ENCODE measurements around the gene LCN15.
A peak's percentile ranks its signal among the peaks of the same experiment; 100 is the strongest.

The LCN15 gene

GRCh38 chr9:136734837-136735496, 29.4 kb downstream of the LCN15 start:
- Histone ChIP-seq H3K4me1 (peaks cover 12 to 55% (median 43%) of the 10 kb centered on the region in 10 experiments), H3K4me3 (no peak overlapping the region), H3K9me3 (replicated peaks in 1 of 11) (no peaks in the 10 kb centered on the region), H3K27me3 (no peaks in the 10 kb centered on the region), H3K27ac (no peak overlapping the region), H4K20me1 (peaks cover 0 to 23% (median 11%) of the 10 kb centered on the region in 11 experiments; a peak in 12 of 22 replicates), H3K36me3 (peaks cover 0 to 12% (median 0%) of the 10 kb centered on the region in 11 experiments; a peak in 5 of 22 replicates), H3K9ac (peak overlapping the region in 1 of 11 experiments; percentile 35; a peak in 1 of 22 replicates), H3K4me2 (peak overlapping the region in 6 of 11 experiments; percentile 23 to 75 (median 54); a peak in 8 of 22 replicates)
- no peak for TF ChIP-seq Cebpa-rat (IDR thresholded peaks at IDR 0.05)

DNA sequence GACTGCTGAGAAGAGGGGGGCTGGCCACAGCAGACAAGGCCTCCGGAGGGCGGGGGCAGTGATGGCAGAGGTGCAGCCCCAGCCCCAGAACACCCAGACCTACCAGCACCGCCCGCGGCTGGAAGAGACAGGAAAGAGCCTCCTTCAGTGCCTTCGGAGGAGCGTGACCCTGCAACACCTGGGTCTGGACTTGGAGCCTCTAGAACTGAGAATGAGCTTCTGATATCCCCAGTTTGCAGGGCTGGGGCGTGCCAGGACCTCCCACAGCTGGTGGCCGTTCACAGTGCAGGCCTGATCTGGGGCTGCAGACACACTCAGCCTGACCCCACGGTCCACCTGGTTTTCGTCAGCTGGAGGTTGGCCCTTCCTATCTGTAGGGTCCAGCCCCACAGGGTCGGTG, 30.7 kb downstream of the LCN15 start:
- Histone ChIP-seq H3K4me2 (peak overlapping the region in 9 of 11 experiments; percentile 2 to 75 (median 55); a peak in 16 of 22 replicates), H3K27ac (no peak overlapping the region), H3K4me3 (no peak overlapping the region), H4K20me1 (peaks cover 0 to 32% (median 17%) of the 10 kb centered on the region in 11 experiments; a peak in 13 of 22 replicates), H3K9me3 (replicated peaks in 1 of 11) (no peaks in the 10 kb centered on the region), H3K36me3 (peaks cover 0 to 12% (median 0%) of the 10 kb centered on the region in 11 experiments; a peak in 5 of 22 replicates), H3K9ac (peak overlapping the region in 1 of 11 experiments; percentile 10; a peak in 1 of 22 replicates), H3K27me3 (no peaks in the 10 kb centered on the region), H3K4me1 (peaks cover 21 to 68% (median 56%) of the 10 kb centered on the region in 10 experiments)
- no peak for TF ChIP-seq Cebpa-rat (IDR thresholded peaks at IDR 0.05)

GRCh38 chr9:136732444-136733178, 31.7 kb downstream of the LCN15 start:
- H4K20me1 ChIP-seq, result peaks cover 2 to 36% (median 20%) of the 10 kb centered on the region in 11 experiments; a peak in 20 of 22 replicates
- H3K27me3 ChIP-seq, result no peaks in the 10 kb centered on the region
- H3K27ac ChIP-seq, result no peak overlapping the region
- no peak overlapping the region for H3K9ac ChIP-seq
- H3K4me1 ChIP-seq, result peaks cover 19 to 72% (median 58%) of the 10 kb centered on the region in 10 experiments
- no peaks in the 10 kb centered on the region for H3K9me3 ChIP-seq (replicated peaks in 1 of 11)
- no peak overlapping the region for H3K4me3 ChIP-seq
- peaks cover 0 to 12% (median 0%) of the 10 kb centered on the region in 11 experiments; a peak in 5 of 22 replicates for H3K36me3 ChIP-seq
- TF ChIP-seq Cebpa-rat (IDR thresholded peaks at IDR 0.05), result no peak
- H3K4me2 ChIP-seq, result peak overlapping the region in 4 of 11 experiments; percentile 23 to 75 (median 51); a peak in 5 of 22 replicates

- Histone ChIP-seq H4K20me1 (peaks cover 29 to 63% (median 47%) of the 10 kb centered on the region in 11 experiments), H3K4me3 (peak overlapping the region in 2 of 10 experiments; percentile 89 to 99; a peak in 1 of 20 replicates), H3K9me3 (replicated peaks in 1 of 11) (no peaks in the 10 kb centered on the region), H3K36me3 (peaks cover 16 to 35% (median 23%) of the 10 kb centered on the region in 11 experiments), H3K4me1 (peaks cover 40 to 76% (median 69%) of the 10 kb centered on the region in 10 experiments), H3K4me2 (peak overlapping the region; percentile 89 to 100 (median 98)), H3K9ac (peak overlapping the region in 4 of 11 experiments; percentile 94 to 98 (median 96); a peak in 8 of 22 replicates), H3K27ac (no peak overlapping the region), H3K27me3 (no peaks in the 10 kb centered on the region)
- TF ChIP-seq Cebpa-rat (IDR thresholded peaks at IDR 0.05), result no peak
These were observed 34.4 kb downstream of the LCN15 start for GRCh38 chr9:136729926-136730325.

DNA sequence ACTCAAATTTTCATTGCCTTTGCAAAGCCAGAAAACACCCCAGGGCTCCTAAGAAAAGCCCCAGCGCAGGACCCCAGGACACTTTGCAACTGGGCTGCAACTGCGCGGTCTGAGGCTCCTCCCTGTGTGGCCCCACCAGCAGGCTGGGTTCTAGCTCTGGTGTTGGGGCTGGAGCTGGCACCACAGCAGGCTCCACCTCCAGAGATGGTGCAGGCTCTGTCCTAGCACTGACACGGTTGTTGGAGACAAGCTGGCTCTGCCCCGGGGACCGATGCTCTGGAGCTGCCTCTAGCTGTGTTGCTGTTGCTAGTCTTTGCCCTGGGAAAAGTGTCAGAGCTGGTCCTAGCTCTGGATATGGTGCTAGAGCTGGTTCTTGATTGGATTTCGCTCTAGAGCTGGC, 35.2 kb downstream of the LCN15 start:
- Histone ChIP-seq H3K4me3 (peak overlapping the region; percentile 75 to 99 (median 95)), H4K20me1 (peaks cover 37 to 70% (median 55%) of the 10 kb centered on the region in 11 experiments), H3K9me3 (replicated peaks in 1 of 11) (no peaks in the 10 kb centered on the region), H3K27me3 (no peaks in the 10 kb centered on the region), H3K36me3 (peaks cover 24 to 43% (median 31%) of the 10 kb centered on the region in 11 experiments), H3K4me1 (peaks cover 48 to 76% (median 70%) of the 10 kb centered on the region in 10 experiments), H3K9ac (peak overlapping the region; percentile 88 to 98 (median 95)), H3K27ac (peak overlapping the region in 9 of 11 experiments; percentile 86 to 98 (median 94); a peak in 18 of 22 replicates), H3K4me2 (peak overlapping the region; percentile 89 to 100 (median 98))
- TF ChIP-seq Cebpa-rat (IDR thresholded peaks at IDR 0.05), result no peak

DNA sequence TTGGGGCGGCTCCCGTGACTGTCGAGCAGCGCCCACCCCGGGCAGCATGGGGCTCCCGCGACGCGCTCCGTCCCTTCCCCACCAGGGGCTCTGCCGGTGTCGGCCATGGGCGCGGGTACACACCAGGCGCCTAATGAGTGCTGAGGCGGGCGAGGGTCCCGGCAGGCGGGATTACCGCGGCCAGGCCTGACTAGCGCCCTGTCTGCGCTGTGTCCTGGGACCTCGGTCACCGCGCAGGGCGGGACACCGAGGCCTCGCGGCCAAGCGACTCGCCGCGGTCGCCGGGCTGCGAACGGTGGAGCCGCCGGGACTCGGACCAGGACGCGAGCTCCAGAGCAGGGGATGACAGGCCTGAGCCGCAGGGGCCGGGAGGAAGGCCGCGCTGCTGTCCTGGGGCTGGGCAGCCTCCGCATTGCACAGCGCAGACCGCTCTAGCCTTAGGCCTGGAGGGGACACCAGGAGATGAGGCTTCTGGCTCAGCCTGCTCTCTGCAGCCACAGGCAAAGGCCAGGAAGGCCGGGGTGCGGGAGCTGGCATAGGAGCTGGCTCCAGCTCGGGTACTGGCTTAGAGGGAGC, 35.7 kb downstream of the LCN15 start:
- Histone ChIP-seq H3K9ac (peak overlapping the region; percentile 88 to 98 (median 95)), H3K27ac (peak overlapping the region; percentile 43 to 98 (median 92); a peak in 21 of 22 replicates)

DNA sequence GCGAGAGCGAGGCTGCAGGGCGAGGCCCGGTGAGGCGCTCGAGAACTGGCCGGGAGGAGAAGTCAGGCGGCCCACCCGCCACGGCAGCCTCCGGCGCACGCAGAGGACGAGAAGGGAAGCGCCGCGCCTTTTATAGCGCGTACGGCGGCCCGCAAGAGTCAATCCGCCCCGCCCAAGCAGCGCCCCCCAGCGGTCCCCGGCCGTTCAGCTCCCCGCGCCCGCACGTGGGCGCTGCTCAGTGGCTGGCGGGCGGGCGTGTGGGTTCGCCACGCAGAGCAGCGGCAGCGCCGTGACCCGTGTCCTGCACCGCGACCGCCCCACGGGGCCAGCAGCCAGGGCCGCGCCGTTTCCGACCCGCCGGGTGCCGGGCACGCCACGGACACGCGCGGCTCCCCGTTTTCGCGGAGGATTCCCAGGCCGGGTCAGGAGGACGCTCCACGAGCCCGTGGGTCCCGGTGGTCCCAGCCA, 36.2 kb downstream of the LCN15 start:
- no peak for TF ChIP-seq Cebpa-rat (IDR thresholded peaks at IDR 0.05)
- Histone ChIP-seq H4K20me1 (peaks cover 47 to 81% (median 65%) of the 10 kb centered on the region in 11 experiments), H3K27me3 (no peaks in the 10 kb centered on the region), H3K4me1 (peaks cover 58 to 76% (median 70%) of the 10 kb centered on the region in 10 experiments), H3K36me3 (peaks cover 34 to 54% (median 41%) of the 10 kb centered on the region in 11 experiments), H3K27ac (peak overlapping the region; percentile 72 to 98 (median 92)), H3K4me3 (peak overlapping the region; percentile 75 to 99 (median 95)), H3K4me2 (peak overlapping the region; percentile 89 to 100 (median 98)), H3K9me3 (replicated peaks in 1 of 11) (no peaks in the 10 kb centered on the region), H3K9ac (peak overlapping the region; percentile 88 to 98 (median 95))

More for the DNA sequence above, 35.7 kb downstream of the LCN15 start:
- peak overlapping the region; percentile 75 to 99 (median 95) for H3K4me3 ChIP-seq
- TF ChIP-seq Cebpa-rat (IDR thresholded peaks at IDR 0.05), result no peak
- H4K20me1 ChIP-seq, result peaks cover 42 to 75% (median 60%) of the 10 kb centered on the region in 11 experiments
- peaks cover 29 to 48% (median 36%) of the 10 kb centered on the region in 11 experiments for H3K36me3 ChIP-seq
- H3K27me3 ChIP-seq, result no peaks in the 10 kb centered on the region
- no peaks in the 10 kb centered on the region for H3K9me3 ChIP-seq (replicated peaks in 1 of 11)
- peak overlapping the region; percentile 89 to 100 (median 98) for H3K4me2 ChIP-seq
- H3K4me1 ChIP-seq, result peaks cover 53 to 76% (median 70%) of the 10 kb centered on the region in 10 experiments

DNA sequence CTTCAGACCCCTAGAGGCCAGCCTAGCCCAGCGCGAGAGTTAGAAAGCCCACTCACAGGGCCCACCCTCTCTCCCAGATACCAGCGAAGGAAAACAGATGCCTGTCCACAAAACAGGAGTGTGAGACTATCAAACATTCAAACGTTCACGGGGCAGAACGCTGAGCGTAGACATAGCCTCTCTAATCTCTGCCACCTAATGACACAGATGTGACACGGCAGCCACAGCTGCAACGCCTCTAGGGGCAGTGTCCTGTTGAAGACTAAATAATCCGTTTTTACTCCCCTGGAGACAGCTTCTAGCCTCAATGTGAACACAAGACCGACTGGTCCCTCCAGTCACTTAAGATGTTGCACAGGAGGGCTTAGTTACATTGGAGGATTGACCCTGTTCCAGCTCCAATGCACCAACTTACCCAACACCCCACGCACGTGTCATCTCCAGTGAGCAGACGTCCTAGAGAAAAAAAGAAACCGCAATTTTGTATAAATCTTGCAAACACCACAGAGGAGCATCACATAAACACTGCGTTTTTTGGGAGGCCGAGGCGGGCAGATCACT, 37.6 kb downstream of the LCN15 start:
- Histone ChIP-seq H3K4me1 (peaks cover 63 to 80% (median 74%) of the 10 kb centered on the region in 10 experiments), H3K36me3 (peaks cover 46 to 66% (median 55%) of the 10 kb centered on the region in 11 experiments), H3K9ac (peak overlapping the region; percentile 88 to 98 (median 95)), H3K27me3 (no peaks in the 10 kb centered on the region), H3K27ac (peak overlapping the region in 10 of 11 experiments; percentile 79 to 98 (median 93); a peak in 20 of 22 replicates), H4K20me1 (peaks cover 61 to 89% (median 79%) of the 10 kb centered on the region in 11 experiments), H3K9me3 (replicated peaks in 1 of 11) (no peaks in the 10 kb centered on the region), H3K4me2 (peak overlapping the region; percentile 89 to 100 (median 98)), H3K4me3 (peak overlapping the region; percentile 75 to 99 (median 95))
- TF ChIP-seq Cebpa-rat (IDR thresholded peaks at IDR 0.05), result no peak
